Muscle of arm (tissue), 14 donors: ENCODE results near the gene BLOC1S3. TPM values are rescaled to one million over a fixed set of nuclear protein-coding genes. Genes with fewer than 3 reads are reported as not detected.

ENCODE experiments used
- DNase-seq: peaks from one replicate; pipeline ENCODE4 v3.0.0-alpha.2; 2013
- long read RNA-seq, 11 donors: transcript quantifications; one replicate each; lab custom pipeline, GENCODE V29; 2026
- polyA plus RNA-seq, 12 donors: library from polyadenylated mRNA; unstranded; fragments of 120-200 nt; gene quantifications; one replicate each; pipeline ENCODE4 v1.2.1, GENCODE V29; 2013; ENCODE audit not compliant: insufficient read length in 12 of 12

The BLOC1S3 gene
- polyA plus RNA-seq = 1 to 10 TPM in 11 of 12 donors, not detected in 1; 5.2 to 9.1 (median 6.8) TPM
- long read RNA-seq, donor 1, transcript BLOC1S3-201 (2 exons, 2,601 nt) = major isoform, 5 of 9 reads
- long read RNA-seq, donor 1, partial matches to known transcripts = 0 of 9 reads
- long read RNA-seq, donor 1, other reads (novel, unspliced or antisense) = 0 of 9 reads
- long read RNA-seq, donor 2, partial matches to known transcripts = 5 of 7 reads
- long read RNA-seq, donor 2, other reads (novel, unspliced or antisense) = 0 of 7 reads
- long read RNA-seq, donor 3 = 0 reads
- long read RNA-seq, donor 4 = 0 reads
- long read RNA-seq, donor 5, partial matches to known transcripts = 16 of 18 reads
- long read RNA-seq, donor 5, other reads (novel, unspliced or antisense) = 0 of 18 reads
- long read RNA-seq, donor 6, partial matches to known transcripts = 0 of 1 reads
- long read RNA-seq, donor 6, other reads (novel, unspliced or antisense) = 0 of 1 reads
- long read RNA-seq, donor 7, partial matches to known transcripts = 0 of 3 reads
- long read RNA-seq, donor 7, other reads (novel, unspliced or antisense) = 0 of 3 reads
- long read RNA-seq, donor 8, partial matches to known transcripts = 0 of 3 reads
- long read RNA-seq, donor 8, other reads (novel, unspliced or antisense) = 0 of 3 reads
- long read RNA-seq, donor 9, partial matches to known transcripts = 5 of 5 reads
- long read RNA-seq, donor 9, other reads (novel, unspliced or antisense) = 0 of 5 reads
- long read RNA-seq, donor 10, partial matches to known transcripts = 0 of 1 reads
- long read RNA-seq, donor 10, other reads (novel, unspliced or antisense) = 0 of 1 reads
- long read RNA-seq, donor 11, partial matches to known transcripts = 11 of 15 reads
- long read RNA-seq, donor 11, other reads (novel, unspliced or antisense) = 0 of 15 reads

GRCh38 chr19:45178262-45179071 lies at the start of gene BLOC1S3:
TSS of gene BLOC1S3 (plus strand) at chr19:45178784. CDS start at chr19:45179297, 513 bp downstream.
- peak; percentile 99 for DNase-seq

- DNase-seq = no peak
Observed at GRCh38 chr19:45128806-45129205, 49.8 kb upstream of the BLOC1S3 start.

GRCh38 chr19:45130236-45130635 lies 48.3 kb upstream of the BLOC1S3 start:
- DNase-seq = no peak

GRCh38 chr19:45130888-45131615 lies 47.5 kb upstream of the BLOC1S3 start:
- no peak for DNase-seq

- no peak for DNase-seq
Observed at GRCh38 chr19:45133661-45134060, 44.9 kb upstream of the BLOC1S3 start.

- no peak for DNase-seq
Observed at GRCh38 chr19:45135176-45135885, 43.3 kb upstream of the BLOC1S3 start.

- no peak for DNase-seq
Observed at GRCh38 chr19:45136507-45137178, 41.9 kb upstream of the BLOC1S3 start.

GRCh38 chr19:45137179-45137761 lies 41.3 kb upstream of the BLOC1S3 start:
- DNase-seq = peak; percentile 52

GRCh38 chr19:45138303-45138751 lies 40.3 kb upstream of the BLOC1S3 start:
- DNase-seq = no peak

GRCh38 chr19:45139286-45140143 lies 39.1 kb upstream of the BLOC1S3 start:
- no peak for DNase-seq

GRCh38 chr19:45140144-45140503 lies 38.5 kb upstream of the BLOC1S3 start:
- DNase-seq = no peak

- no peak for DNase-seq
Observed at GRCh38 chr19:45140533-45140932, 38.1 kb upstream of the BLOC1S3 start.

- no peak for DNase-seq
Observed at GRCh38 chr19:45141203-45141900, 37.2 kb upstream of the BLOC1S3 start.

GRCh38 chr19:45142016-45142725 lies 36.4 kb upstream of the BLOC1S3 start:
- DNase-seq = no peak

GRCh38 chr19:45142726-45143110 lies 35.9 kb upstream of the BLOC1S3 start:
- no peak for DNase-seq

- no peak for DNase-seq
Observed at GRCh38 chr19:45144431-45145269, 33.9 kb upstream of the BLOC1S3 start.
